ENCODE data around the gene PTGS1.
"Not testable (repeated sequence)": the region's sequence is repeated elsewhere in the genome, so short reads cannot be mapped to it uniquely, and the experiment has no call there.

PTGS1 gene

DNA sequence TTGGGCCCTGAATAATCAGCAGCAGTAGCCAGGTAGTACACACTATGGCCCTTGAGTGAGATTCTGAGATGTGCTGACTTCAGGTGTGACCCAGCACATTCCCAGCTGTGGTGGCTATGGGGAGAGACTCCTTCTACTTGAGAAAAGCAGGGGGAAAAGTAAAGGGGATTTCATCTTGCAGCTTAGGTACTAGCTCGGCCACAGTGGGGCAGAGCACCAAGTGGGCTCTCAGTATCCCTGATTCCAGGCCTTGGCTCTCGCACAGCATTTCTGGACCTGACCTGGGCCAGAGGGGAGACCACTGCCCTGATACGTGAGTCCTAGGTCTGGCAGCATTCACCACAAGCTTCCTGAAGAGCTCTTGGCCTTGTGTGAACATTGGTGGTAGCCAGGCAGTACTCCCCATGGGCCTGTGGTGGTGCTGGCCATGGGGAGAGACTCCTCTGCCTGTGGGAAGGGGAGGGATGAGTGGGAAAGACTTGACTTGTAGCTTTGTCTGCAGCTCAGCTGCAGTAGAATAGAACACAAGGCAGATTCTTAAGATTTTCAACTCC is 27.6 kb downstream of the PTGS1 start:
- DNase-seq (ENCODE audit: low read depth in 2 of 2), result no peak

DNA sequence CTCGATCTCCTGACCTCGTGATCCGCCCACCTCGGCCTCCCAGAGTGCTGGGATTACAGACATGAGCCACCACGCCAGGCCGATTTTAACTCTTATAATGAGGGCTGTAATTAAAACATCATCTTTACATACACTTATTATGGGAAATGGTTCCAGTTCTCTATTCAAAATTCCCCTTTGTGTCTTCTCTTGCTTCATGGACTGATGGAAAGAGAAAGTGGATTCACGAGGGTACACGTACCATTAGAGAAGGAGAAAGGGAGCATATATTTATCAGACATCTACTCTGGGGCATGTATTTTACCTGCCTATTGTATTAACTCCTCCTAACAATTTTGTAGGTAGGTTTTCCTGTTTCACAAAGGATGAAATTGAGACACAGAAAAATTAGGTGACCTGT is 31.1 kb downstream of the PTGS1 start:
- DNase-seq (ENCODE audit: low read depth in 2 of 2), result no peak

DNA sequence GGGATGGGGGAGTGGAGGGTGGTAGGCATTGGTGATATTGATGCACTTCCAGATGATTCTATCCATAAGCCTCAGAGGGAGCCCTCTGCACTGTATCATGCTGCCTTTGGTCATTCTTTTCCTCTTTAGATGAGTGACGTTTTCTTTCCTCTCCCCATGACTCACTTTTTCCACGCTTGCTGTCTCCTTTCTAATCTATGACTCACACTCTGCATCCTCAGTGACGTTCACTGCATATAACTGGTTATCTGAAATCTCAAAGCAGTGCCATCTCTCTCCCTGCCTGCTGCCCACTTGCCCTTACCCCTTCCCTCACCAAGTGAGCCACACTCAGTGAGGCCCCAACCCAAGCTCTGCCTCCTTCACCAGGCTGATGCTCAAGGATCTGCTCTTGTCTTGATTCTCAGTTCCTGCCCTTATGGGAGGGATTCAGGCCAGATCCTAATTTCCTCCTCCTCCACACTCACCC is 31.6 kb downstream of the PTGS1 start:
- peak in 1 of 2 donors; percentile 10 for DNase-seq (ENCODE audit: low read depth in 2 of 2)

DNA sequence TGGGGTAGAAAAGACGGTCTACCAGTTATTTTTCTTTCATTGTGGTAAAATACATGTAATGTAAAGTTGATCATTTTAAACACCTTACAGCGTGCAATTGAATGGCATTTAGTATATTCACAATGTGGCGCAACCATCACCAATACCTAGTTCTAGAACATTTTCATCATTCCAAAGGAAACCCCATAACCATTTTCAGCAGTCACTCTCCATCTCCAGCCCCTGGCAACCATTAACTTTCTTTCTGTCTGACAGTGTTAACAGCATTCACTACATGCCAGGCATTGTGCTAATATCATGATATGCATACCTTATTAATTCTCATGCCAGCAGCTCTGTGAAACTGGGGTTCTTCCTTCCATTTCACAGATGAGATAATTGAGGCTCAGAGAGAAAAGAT is 32.0 kb downstream of the PTGS1 start:
- no peak for DNase-seq (ENCODE audit: low read depth in 2 of 2)

DNA sequence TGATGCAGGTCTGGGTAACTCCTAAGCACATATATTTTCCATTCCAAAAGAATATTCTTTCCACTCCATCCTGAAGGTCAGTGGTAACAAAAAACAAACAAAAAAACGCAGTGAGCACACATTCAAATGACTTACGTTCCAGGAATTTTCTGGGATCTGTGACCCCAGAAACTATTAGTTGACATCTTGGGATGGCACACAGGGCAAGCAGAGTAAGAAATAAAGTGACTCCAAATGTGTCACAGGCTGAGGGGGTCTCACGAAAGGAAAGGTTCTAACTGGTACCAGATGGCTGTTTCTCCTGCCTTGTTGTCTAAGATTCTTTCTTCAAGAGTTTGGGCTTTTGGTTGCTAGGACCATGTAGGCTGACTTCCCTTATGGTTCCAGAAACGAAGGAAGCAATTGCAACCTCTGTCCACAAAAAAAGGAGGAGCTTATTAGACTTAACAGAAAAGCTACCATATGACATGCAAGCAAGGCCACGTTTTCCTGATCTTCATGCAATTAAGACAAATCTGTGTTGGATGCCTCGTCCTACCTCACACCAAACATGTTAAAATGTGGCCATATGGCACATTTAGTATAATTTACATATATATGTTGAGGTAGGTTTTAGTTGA is 32.7 kb downstream of the PTGS1 start:
- DNase-seq (ENCODE audit: low read depth in 2 of 2), result no peak

DNA sequence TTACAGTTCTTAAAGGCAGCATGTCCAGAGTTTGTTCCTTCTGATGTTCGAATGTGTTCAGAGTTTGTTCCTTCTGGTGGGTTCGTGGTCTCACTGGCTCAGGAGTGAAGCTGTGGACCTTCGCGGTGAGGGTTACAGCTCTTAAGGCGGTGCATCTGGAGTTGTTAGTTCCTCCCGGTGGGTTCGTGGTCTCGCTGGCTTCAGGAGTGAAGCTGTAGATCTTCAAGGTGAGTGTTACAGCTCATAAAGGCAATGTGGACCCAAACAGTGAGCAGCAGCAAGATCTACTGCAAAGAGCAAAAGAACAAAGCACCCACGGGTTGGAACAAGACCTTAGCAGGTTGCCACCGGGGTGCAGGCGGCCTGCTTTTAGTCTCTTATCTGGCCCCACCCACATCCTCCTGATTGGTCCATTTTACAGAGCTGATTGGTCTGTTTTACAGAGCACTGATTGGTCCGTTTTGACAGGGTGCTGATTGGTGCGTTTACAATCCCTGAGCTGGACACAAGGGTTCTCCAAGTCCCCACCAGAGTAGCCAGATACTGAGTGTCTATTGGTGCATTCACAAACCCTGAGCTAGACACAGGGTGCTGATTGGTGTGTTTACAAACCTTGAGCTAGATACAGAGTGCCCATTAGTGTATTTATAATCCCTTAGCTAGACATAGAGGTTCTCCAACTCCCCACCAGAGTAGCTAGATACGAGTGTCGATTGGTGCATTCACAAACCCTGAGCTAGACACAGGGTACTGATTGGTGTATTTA is 34.7 kb downstream of the PTGS1 start:
- DNase-seq (ENCODE audit: low read depth in 2 of 2), result not testable (repeated sequence)

DNA sequence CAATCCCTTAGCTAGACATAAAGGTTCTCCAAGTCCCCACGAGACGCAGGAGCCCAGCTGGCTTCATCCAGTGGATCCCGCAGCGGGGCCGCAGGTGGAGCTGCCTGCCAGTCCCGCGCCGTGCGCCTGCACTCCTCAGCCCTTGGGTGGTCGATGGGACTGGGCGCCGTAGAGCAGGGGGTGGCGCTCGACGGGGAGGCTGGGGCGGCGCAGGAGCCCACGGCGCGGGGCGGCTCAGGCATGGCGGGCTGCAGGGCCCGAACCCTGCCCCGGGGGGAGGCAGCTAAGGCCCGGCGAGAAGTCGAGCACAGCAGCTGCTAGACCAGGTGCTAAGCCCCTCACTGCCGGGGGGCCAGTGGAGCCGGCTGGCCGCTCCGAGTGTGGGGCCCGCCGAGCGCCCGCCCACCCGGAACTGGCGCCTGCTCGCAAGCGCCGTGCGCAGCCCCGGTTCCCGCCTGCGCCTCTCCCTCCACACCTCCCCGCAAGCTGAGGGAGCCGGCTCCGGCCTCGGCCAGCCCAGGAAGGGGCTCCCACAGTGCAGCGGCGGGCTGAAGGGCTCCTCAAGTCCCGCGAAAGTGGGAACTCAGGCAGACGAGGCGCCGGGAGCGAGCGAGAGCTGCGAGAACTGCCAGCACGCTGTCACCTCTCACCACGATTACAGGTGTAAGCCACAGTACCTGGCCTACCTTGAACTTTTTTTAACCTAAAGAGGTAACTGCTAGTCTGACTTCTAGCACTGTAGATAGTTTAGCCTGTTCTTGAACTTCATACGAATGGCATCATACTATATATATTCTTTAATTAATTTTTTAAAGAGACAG is 35.5 kb downstream of the PTGS1 start:
- no peak for DNase-seq (ENCODE audit: low read depth in 2 of 2)

DNA sequence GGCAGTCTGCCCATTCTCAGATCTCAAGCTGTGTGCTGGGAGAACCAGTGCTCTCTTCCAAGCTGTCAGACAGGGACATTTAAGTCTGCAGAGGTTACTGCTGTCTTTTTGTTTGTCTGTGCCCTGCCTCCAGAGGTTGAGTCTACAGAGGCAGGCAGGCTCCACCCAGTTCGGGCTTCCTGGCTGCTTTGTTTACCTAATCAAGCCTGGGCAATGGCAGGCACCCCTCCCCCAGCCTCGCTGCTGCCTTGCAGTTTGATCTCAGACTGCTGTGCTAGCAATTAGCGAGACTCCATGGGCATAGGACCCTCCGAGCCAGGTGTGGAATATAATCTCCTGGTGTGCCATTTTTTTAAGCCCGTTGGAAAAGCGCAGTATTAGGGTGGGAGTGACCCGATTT is 43.3 kb downstream of the PTGS1 start:
- not testable (repeated sequence) for DNase-seq (ENCODE audit: low read depth in 2 of 2)

DNA sequence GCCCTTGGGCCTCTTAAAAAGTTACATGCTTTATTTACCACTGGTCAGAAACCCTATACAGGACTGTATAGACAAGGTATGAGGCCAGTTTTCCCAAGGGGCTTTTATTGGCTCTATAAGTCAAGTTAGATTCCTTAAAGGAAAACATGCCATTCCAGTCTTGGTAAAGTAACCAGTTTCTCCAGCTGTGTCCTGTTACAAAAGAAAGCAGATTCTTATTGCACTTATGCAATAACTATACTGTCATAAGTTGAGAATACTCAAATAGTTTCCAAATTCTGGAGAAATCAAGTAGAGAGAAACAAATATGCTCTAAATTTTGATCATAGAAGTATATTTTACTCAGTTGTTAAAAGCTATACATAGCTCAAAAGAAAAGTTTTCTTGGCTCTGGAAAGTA is 47.2 kb downstream of the PTGS1 start:
- DNase-seq (ENCODE audit: low read depth in 2 of 2), result no peak

DNA sequence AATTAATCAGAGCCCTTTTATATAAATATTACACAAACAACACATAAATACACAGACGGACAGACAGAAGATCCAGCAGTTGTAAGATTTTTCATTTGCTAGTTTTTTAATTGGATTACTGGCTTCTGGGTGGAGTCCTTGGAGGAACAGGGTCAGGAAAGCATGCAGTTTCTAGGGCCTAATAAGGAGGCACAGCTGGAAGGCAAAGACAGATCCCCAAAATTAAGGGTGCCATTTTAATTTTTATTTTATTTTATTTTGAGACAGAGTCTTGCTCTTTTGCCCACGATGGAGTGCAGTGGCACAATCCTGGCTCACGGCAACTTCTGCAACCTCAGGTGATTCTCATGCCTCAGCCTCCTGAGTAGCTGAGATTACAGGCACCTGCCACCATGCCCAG is 49.5 kb downstream of the PTGS1 start:
- no peak for DNase-seq (ENCODE audit: low read depth in 2 of 2)

DNA sequence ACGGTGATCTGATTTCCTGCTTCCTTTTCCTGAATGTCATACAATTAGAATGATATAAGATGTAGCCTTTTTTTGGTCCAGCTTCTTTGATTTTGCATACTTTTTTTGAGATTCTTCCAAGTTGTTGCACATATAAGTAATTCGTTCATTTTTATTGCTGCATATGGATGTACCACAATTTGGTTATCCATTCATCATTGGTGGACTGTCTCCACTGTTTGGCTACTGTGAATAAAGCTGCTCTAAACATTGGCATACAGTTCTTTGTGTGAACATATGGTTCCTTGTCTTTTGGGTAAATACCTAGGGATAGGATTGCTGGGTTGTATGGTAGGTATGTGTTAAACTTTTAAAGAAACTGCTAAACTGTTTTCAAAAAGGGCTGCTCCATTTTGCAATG is 54.3 kb downstream of the PTGS1 start:
- DNase-seq (ENCODE audit: low read depth in 2 of 2), result no peak

DNA sequence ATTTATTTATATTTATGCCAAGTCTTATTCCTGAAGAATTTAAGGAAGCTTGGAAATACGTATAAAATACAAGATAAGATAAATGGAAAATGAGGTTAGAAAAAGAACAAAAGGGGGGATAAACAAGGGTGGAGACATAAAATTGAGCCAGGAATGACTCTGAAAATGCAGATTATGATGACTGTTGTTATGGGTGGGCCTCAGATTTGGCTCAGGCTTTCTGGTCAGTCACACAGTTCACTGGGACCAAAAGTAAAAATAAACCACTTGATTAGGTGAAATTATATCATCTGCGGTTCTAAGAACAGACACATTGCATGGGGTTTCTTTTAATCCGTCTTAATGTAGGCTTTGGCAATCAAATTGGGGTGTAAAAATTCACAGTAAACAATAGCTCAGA is 55.9 kb downstream of the PTGS1 start:
- no peak for DNase-seq (ENCODE audit: low read depth in 2 of 2)

DNA sequence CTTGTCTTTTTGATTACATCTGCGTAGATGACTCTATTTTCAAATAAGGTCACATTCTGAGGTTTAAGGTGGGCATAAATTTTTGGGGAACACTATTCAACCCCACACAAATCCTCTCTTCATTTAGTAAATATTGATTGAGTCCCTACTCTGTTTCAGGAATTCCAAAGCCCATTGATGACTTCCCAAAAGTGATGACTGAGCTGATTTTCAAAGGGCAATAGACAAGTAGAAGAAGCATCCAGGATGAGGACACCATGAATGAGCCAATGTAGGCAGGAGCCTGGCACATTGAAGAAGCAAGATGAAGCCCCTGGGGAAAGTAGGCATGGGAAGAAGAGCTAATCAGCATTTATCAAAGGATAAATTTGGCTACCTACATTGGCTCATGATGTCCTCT is 71.7 kb downstream of the PTGS1 start:
- no peak for DNase-seq (ENCODE audit: low read depth in 2 of 2)

DNA sequence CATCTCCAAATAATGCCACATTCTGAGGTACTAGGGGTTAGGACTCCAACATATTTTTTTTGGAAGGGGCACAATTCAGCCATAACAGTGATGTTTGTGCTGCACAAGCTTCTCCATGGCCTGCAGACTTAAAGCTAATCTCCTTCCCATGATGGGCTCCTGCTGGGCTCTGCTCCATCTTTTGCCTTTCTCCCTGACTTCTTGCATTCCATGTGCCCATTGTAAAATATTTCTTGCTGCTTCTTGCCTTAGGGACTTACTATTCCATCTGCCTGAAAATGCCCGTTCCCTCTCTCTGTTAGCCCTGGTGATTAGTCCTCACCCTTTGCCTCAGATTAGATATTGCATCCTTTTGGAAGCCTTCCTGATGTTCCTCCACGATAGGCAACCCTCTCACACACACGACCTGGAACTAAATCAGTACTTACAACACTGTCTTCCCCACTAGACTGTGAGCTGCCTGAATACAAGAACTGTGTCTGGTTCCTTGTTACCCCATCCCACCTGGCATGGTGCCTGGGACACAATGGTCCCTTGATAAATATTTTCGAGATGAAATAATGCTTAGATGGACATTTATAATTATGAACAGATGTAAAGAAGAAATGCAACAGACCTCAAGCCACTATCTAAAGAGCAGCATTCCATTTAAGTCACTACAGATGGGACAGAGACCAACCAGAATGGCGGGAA is 73.4 kb downstream of the PTGS1 start:
- no peak for DNase-seq (ENCODE audit: low read depth in 2 of 2)

Measured in stimulated activated CD8-positive, alpha-beta memory T cell treated with anti-CD3 and anti-CD28 coated beads, Interleukin-15, amount 100 ng/mL, for 4 hours (primary cell).